Memory B cell (primary cell): ENCODE data around the gene GAB4.

Source experiments
- ATAC-seq: fragments of 150-1000 bp; cut with Tn5 transposase; 2 replicates; pipeline ENCODE4 v1.10.0; 2021; ENCODE audit warnings: low read depth, mild to moderate bottlenecking, moderate library complexity
- DNase-seq, 2 donors: peaks; one replicate each; pipeline ENCODE4 v3.0.0; 2022; ENCODE audit warnings: low spot score in 2 of 2
- H3K27ac Mint-ChIP-seq: one replicate; pipeline ENCODE4 v1.8.0; 2022; ENCODE audit warnings: mild to moderate bottlenecking, moderate library complexity, mixed read lengths
- H3K27me3 Mint-ChIP-seq: one replicate; pipeline ENCODE4 v1.8.0; 2022; ENCODE audit warnings: mixed read lengths
- H3K36me3 Mint-ChIP-seq: one replicate; pipeline ENCODE4 v1.8.0; 2022; ENCODE audit warnings: mild to moderate bottlenecking, mixed read lengths
- H3K4me1 Mint-ChIP-seq: one replicate; pipeline ENCODE4 v1.8.0; 2022; ENCODE audit warnings: mixed read lengths
- H3K4me3 Mint-ChIP-seq: one replicate; pipeline ENCODE4 v1.8.0; 2022; ENCODE audit warnings: mild to moderate bottlenecking, moderate library complexity, mixed read lengths
- H3K9me3 Mint-ChIP-seq: one replicate; pipeline ENCODE4 v1.8.0; 2022; ENCODE audit warnings: mixed read lengths

Gene GAB4

DNA sequence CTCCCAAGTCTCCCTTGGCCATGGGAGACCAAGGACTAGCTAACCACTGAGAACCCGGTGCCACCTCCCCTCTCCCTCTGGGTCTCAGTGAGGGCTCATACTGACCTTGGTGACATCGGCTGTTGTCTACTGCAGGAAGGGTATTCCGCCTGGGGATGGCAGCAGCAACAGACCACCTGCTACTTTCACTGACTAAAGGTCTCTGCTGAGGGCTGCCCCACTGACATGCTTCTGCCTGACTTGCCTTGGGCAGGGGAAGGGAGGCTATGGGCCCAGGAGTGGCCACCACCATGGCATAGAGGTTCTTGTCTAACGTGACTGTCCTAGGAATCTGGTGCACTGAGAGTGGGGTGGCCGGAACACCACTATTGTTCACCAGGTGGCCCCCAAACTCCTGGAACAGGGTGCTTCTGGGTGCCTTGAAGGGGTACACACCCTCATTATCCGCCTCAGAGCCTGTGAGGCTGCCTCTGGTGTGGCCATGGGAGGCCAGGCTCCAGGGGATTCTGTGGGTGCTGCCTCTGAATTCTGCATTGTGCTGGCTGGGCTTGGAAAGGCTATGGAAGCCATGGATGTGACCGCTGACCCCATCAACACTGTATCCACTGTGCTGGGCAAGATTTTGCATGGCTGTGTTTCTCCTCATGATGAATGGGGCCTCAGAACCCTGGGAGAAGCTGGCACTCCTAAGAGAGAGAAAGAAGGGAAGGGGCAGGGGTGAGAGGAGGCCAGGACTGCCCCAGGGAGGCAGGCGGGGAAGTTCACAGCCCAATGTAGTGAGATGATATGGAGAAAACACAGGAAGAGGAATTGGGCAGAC, 38.3 kb downstream of the GAB4 start:
- H3K27me3 Mint-ChIP-seq, result peaks cover 26% of the 10 kb centered on the region
- ATAC-seq (no peak), DNase-seq (no peak)
- no peak overlapping the region for H3K27ac Mint-ChIP-seq
- no peaks in the 10 kb centered on the region for H3K4me1 Mint-ChIP-seq
- H3K36me3 Mint-ChIP-seq, result no peaks in the 10 kb centered on the region
- H3K9me3 Mint-ChIP-seq, result no peaks in the 10 kb centered on the region
- no peak overlapping the region for H3K4me3 Mint-ChIP-seq

DNA sequence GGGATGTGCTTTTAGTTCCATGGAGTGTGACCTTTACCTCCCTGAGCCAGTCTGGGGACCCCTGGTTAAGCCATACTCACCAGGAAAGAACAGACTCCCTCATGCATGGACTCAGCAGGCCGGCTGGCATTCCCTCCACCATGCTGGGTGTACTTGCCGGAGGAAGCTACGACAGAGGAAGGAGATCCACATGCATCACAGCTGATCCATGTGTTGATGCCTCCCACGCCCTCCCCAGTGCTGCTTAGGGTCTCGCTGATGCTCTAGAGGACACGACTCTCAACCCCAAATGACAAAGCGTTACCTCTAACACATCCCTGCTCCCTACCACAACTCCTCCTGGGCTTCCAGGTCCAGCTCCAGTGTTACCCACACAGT, 39.8 kb downstream of the GAB4 start:
- H3K4me1 Mint-ChIP-seq, result no peaks in the 10 kb centered on the region
- no peaks in the 10 kb centered on the region for H3K9me3 Mint-ChIP-seq
- H3K36me3 Mint-ChIP-seq, result no peaks in the 10 kb centered on the region
- H3K27ac Mint-ChIP-seq, result no peak overlapping the region
- H3K27me3 Mint-ChIP-seq, result peaks cover 23% of the 10 kb centered on the region
- no peak for ATAC-seq
- DNase-seq, result no peak
- H3K4me3 Mint-ChIP-seq, result no peak overlapping the region

DNA sequence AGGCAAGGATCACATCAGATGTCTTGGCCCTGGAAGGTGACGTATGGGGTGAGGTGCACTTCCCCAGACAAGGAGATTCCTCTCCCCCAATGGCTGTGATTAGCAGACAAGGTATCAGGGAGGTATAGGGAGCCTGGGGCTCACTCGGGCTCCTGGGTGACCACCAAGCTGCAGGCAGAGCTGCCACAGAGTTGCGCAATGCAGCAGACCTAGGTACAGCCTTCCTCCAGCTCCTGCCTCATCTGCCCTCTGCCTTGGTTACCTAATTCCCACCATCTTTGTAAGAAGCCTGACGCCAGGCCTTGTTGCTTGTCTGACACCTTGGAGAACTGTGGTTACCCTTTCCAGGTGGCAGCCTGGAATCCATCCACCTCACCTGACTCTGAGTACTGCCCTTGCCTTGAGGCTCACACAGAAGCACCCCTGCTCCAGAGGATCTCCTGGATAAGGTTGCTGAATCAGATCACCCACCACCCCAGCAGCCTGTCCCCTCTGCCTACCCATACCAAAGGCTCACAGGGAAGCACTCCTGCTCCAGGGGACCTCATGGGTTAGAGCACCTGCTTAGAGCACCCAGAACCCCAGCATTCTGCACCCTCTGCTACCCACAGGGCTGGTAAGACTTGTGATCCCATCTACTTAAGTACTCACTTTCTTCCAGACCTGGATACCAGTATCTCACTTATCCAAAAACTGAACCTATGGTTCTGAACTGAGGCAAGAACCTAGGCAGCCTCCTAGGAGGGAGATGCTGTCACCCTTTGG, 40.4 kb downstream of the GAB4 start:
- Mint-ChIP-seq H3K36me3 (no peaks in the 10 kb centered on the region), H3K27me3 (peaks cover 19% of the 10 kb centered on the region), H3K4me1 (no peaks in the 10 kb centered on the region), H3K9me3 (no peaks in the 10 kb centered on the region), H3K4me3 (no peak overlapping the region), H3K27ac (no peak overlapping the region)
- DNase-seq (no peak), ATAC-seq (no peak)

DNA sequence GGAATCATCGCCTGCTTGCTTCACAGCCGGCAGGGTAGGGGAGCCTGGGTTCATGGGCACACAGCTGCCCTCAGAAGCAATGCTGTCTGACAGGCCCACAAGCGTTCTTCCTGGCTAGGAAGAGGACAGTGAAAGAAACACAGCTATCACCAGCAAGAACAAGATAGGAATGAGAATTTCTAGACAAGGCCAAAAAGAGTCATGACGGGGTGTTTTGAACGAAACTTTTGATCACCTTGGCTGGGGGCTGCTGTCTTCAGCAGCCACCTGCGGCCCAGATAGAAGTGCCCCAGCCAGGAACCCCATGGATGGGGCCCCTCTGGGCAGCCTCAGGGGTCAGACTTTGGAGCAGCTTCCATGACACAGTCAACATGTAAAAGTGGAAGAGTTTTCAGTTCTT, 41.8 kb downstream of the GAB4 start:
- no peak overlapping the region for H3K4me3 Mint-ChIP-seq
- DNase-seq, result no peak
- ATAC-seq, result no peak
- no peaks in the 10 kb centered on the region for H3K9me3 Mint-ChIP-seq
- no peaks in the 10 kb centered on the region for H3K36me3 Mint-ChIP-seq
- H3K27me3 Mint-ChIP-seq, result peaks cover 11% of the 10 kb centered on the region
- H3K27ac Mint-ChIP-seq, result no peak overlapping the region
- no peaks in the 10 kb centered on the region for H3K4me1 Mint-ChIP-seq

DNA sequence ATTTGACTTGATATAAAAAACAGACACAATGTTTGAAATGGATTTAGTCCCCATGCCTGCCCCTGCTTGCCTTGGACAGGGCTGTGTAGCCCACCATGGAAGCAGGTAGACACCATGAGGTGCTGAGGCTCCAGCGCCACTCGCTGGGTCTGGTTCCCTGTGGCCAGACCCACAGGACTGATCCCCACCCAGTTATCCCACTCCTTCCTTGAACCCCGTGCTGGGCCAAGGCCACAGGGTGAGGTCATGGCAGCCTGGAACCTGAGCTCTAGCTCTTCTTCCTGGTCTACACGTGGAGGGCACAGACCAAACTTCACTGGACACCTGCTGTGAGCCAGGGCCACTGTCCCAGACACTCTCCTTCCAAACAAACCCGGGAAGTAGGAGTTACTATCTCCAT, 42.5 kb downstream of the GAB4 start:
- no peaks in the 10 kb centered on the region for H3K9me3 Mint-ChIP-seq
- no peak overlapping the region for H3K4me3 Mint-ChIP-seq
- ATAC-seq, result no peak
- peaks cover 13% of the 10 kb centered on the region for H3K27me3 Mint-ChIP-seq
- H3K4me1 Mint-ChIP-seq, result no peaks in the 10 kb centered on the region
- H3K27ac Mint-ChIP-seq, result no peak overlapping the region
- no peak for DNase-seq
- H3K36me3 Mint-ChIP-seq, result no peaks in the 10 kb centered on the region

DNA sequence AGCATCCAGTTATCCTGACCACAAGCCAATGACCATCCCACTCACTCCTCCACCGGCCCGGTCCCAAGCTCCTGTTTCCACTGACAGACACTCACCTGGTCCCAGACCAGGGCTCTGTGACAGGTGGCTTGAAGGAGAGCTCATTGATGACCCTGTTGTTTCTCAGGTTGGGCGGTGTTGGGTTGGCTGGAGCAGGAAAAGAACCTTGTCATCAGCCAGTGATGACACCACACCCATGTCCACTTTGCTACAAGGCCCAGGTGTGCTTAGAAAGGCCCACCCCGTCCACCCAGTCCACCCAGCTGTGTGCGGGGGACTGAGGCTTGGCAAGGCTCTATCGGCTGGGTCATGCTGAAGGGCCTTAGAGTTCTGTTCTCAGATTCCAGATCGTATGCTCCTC, 42.9 kb downstream of the GAB4 start:
- no peak for DNase-seq
- Mint-ChIP-seq H3K4me1 (no peaks in the 10 kb centered on the region), H3K9me3 (no peaks in the 10 kb centered on the region), H3K27me3 (peaks cover 13% of the 10 kb centered on the region), H3K27ac (no peak overlapping the region), H3K4me3 (no peak overlapping the region), H3K36me3 (no peaks in the 10 kb centered on the region)
- no peak for ATAC-seq

DNA sequence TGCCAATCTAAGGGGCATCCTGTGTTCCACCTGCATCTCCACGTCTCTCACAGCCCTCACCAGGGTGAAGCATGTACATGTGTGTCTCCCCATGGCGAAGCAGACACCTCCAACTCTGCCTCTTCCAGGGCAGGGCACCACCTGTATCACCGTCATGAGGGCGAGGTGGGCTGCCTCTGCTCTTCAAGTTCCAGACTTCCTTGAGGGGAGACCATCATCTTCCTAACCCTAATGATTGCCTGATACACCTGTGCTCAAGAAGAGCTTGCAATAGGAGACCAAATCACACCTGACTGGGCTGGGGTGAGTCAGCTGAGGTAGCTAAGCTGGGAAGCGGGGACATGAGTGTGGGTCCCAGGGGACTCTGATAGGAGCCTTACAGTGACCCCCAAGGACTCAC, 43.7 kb downstream of the GAB4 start:
- H3K4me1 Mint-ChIP-seq, result no peaks in the 10 kb centered on the region
- no peaks in the 10 kb centered on the region for H3K36me3 Mint-ChIP-seq
- ATAC-seq (no peak), DNase-seq (no peak)
- peaks cover 11% of the 10 kb centered on the region for H3K27me3 Mint-ChIP-seq
- no peak overlapping the region for H3K27ac Mint-ChIP-seq
- H3K9me3 Mint-ChIP-seq, result no peaks in the 10 kb centered on the region
- no peak overlapping the region for H3K4me3 Mint-ChIP-seq

DNA sequence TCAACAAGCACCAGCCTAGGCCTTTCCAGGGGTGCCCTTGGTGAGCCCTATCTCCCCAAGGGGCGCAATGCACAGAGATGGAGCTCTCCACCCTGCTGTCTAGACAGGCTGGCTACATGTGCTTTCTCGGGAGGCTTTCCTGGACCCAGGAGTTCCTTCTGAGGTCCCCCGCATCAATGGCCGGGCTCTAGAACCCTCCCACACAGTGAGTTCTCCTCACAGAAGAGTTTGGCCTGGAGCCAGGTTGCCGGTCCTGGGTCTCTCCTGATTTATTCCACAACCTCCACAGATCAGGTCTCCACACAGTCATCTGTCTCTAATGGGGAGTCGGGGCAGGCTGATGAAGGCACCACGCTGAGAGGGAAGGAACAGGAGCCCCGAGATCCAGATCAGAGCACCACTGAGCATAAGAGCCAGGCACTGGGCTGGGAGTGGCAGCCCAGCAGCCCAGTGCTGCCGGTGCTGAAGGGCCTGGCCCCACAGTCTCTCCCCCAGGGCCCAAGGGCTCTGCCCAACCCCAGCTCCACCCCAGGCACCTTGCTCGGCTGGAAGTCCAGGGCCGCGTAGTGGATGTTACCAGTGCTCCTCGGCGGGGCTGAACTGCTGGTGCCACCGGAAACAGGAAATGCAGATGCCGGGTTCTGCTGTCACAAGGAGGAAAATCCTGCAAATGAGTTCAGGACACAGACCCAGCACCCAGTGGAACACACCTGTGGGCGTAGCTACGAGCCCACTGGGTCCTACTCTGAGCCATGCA, 44.7 kb downstream of the GAB4 start:
- Mint-ChIP-seq H3K27me3 (peaks cover 7% of the 10 kb centered on the region), H3K4me1 (no peaks in the 10 kb centered on the region), H3K9me3 (no peaks in the 10 kb centered on the region), H3K36me3 (no peaks in the 10 kb centered on the region), H3K27ac (no peak overlapping the region), H3K4me3 (no peak overlapping the region)
- ATAC-seq (no peak), DNase-seq (no peak)

DNA sequence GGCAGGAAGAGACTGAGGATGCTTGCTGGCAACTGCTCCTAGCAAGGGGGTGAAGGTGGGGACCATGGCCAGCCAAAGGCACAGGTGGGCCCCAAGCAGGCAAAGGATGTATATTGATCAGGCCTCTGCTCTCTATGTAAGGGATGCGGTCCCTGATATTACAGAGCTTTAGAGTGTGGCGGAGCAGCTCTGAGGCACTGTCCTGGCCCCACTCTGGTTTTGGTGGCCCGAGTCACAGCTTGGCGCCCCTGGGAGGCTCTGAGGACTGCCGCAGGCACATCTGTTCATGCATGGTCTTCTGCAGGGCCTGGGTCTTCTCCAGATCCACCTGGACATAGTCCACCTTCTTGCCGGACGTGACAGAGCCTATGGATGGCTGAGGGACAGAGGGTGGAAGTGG, 45.5 kb downstream of the GAB4 start:
- no peak overlapping the region for H3K4me3 Mint-ChIP-seq
- no peak for ATAC-seq
- H3K36me3 Mint-ChIP-seq, result no peaks in the 10 kb centered on the region
- no peak overlapping the region for H3K27ac Mint-ChIP-seq
- no peaks in the 10 kb centered on the region for H3K4me1 Mint-ChIP-seq
- DNase-seq, result no peak
- peaks cover 7% of the 10 kb centered on the region for H3K27me3 Mint-ChIP-seq
- H3K9me3 Mint-ChIP-seq, result no peaks in the 10 kb centered on the region

DNA sequence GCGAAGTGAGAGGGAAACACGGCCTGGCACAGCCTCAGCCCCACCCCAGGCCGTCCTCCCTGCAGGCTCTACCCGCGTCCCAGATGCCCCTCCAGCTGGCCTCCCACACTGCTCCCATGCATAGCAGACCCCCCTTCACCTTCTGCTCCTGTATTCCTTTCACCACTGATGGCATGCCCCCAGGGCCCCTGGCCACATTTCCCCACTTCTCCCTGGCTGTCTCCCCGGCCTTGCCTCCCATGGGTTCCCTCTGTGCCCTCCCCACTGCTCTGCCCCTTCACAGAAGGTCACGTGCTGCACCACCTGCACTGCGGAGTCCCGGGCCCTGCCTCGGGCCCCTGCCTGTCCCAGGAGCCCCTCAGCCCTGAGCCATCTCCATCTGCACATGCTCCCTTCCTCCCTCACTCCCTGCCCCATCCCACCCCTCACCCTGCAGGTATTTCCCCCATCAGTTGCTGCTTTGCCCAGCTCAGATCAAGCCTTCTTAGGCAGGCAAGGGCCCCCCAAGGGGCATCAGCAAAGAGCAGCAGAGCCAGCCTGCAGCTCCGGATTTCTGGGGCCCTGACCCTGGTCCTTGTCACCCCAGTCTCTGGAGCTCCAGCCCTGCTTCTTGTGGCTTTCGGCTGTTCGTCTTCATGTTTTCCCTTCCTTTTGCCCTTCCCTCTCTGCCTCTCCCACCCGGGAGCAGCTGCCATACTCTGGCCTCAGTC, 46.4 kb downstream of the GAB4 start:
- Mint-ChIP-seq H3K27me3 (peaks cover 8% of the 10 kb centered on the region), H3K4me1 (no peaks in the 10 kb centered on the region), H3K9me3 (no peaks in the 10 kb centered on the region), H3K27ac (no peak overlapping the region), H3K4me3 (no peak overlapping the region), H3K36me3 (no peaks in the 10 kb centered on the region)
- DNase-seq (no peak), ATAC-seq (no peak)

DNA sequence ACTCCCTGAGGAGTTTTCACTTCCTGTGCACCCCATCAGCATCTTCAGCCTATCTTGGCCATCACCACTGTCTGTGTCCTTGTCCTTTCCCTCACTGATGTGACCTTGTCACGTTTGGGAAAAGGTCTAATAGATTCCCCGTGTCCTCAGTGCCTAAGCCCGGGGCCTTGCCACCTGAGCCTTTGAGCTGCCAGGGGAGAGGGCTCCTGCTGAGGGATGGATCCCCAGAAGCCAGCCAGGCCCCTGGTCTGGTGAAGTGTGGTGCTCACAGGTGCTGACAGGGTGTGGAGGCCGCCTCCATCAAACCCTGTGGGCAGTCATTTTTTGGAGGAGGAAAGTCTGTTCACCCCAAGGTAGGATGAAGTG, 47.2 kb downstream of the GAB4 start:
- DNase-seq (no peak), ATAC-seq (no peak)
- Mint-ChIP-seq H3K36me3 (no peaks in the 10 kb centered on the region), H3K27ac (no peak overlapping the region), H3K4me3 (no peak overlapping the region), H3K9me3 (no peaks in the 10 kb centered on the region), H3K27me3 (peaks cover 8% of the 10 kb centered on the region), H3K4me1 (no peaks in the 10 kb centered on the region)

DNA sequence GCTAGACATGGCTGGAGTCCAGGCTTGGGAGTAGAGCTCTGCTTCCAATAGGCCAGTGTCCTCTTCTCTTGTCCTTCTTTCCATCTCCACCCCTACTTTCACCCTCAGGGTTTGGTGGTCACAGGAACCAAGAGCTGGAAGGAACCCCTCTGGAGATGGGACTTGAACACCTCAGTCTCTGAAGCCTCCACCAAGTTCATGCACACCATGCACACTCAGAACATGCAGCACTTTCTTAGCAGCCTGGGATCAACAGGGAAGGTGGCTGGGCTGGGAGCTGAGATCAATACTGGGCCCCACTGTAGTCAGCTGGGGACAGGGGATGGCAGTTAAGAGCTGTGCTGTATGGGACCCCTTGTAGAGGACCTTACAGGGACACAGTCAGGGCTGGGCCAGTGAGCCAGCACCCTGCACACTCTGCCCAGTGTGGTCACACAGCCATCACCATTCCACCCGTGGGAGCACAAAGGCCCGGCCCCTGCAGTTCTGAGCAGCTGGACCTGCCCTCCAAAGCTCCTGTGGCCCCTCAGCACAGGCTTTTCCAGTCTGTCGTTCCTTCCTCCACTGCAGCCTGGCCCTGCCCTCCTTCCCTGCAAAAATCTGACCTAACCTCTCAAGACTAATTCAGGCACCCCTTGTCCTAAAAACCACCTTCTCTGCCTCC, 47.7 kb downstream of the GAB4 start:
- Mint-ChIP-seq H3K36me3 (no peaks in the 10 kb centered on the region), H3K27ac (no peak overlapping the region), H3K9me3 (no peaks in the 10 kb centered on the region), H3K27me3 (peaks cover 8% of the 10 kb centered on the region), H3K4me3 (no peak overlapping the region), H3K4me1 (no peaks in the 10 kb centered on the region)
- no peak for DNase-seq
- ATAC-seq, result no peak

DNA sequence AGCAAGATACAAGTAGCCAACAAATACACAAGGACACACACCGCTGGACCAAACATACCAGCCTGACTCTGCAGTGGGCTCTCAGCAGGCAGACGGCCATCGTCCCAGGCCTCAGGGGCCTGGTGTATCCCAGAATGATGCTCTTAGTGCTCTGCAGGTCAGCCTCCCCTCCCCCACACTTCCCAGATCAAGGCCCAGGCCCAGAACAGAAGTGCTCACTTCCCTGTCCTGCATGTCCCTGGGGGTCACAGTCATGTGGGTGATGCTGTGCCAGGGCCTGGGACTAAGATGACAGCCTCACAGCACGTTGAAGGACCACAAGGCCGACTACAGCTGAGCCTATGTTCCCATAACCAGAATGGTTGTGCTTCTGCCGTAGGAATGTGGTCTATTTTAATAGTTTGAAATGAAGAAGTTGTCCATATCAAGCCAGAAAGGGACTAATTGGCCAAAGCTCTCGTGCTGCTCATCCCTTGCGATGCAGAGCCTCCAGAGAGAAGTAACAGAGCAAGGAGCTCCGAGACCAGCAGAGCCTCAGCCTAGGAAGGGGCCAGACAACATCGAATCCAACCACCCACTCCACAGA, 48.6 kb downstream of the GAB4 start:
- Mint-ChIP-seq H3K9me3 (no peaks in the 10 kb centered on the region), H3K27me3 (peaks cover 7% of the 10 kb centered on the region), H3K36me3 (no peaks in the 10 kb centered on the region), H3K27ac (no peak overlapping the region), H3K4me1 (no peaks in the 10 kb centered on the region), H3K4me3 (no peak overlapping the region)
- DNase-seq (no peak), ATAC-seq (no peak)
